H1 (cell line): ENCODE results near the gene CTNND2. TPM values are rescaled to one million over a fixed set of nuclear protein-coding genes. Genes with fewer than 3 reads are reported as not detected.

ENCODE experiments used
- CTCF ChIA-PET: fragments of 300-600 bp; sonication (Branson Sonifier 250); formaldehyde crosslinking; loops from one replicate; lab custom pipeline; 2021; ENCODE audit not compliant: partially characterized antibody; lab: Charles Lee
- POLR2A ChIA-PET: fragments of 300-600 bp; sonication (Branson Sonifier 250); formaldehyde crosslinking; loops from one replicate; lab custom pipeline; 2021; ENCODE audit warnings: inconsistent platforms; ENCODE audit not compliant: partially characterized antibody; lab: Charles Lee
- DNase-seq, 2 experiments: peaks; one replicate each; pipeline versions ENCODE4 v3.0.0 to v3.0.0-alpha.2; 2010 to 2022; ENCODE audit warnings: low spot score in 2 of 2, low read depth in 1 of 2, mixed read lengths in 1 of 2
- FAIRE-seq: peaks from 2 replicates; lab custom pipeline; 2011; peaks lifted over from hg19 to GRCh38; lab: Jason Lieb, UNC
- H2AFZ ChIP-seq: 2 replicates; pipeline ENCODE4 v1.8.1; 2012; ENCODE audit warnings: low read length, inconsistent platforms
- H2AK5ac ChIP-seq: 2 replicates; pipeline ENCODE4 v1.6.1; 2013; ENCODE audit warnings: low read depth, low read length
- H2BK120ac ChIP-seq: replicated peaks from 2 replicates; pipeline ENCODE3; 2013; ENCODE audit warnings: low read depth, low read length, inconsistent platforms
- H2BK12ac ChIP-seq: 2 replicates; pipeline ENCODE4 v1.6.1; 2013; ENCODE audit warnings: low read depth, low read length
- H2BK15ac ChIP-seq: 2 replicates; pipeline ENCODE4 v1.6.1; 2013; ENCODE audit warnings: low read length
- H2BK20ac ChIP-seq: 2 replicates; pipeline ENCODE4 v1.6.1; 2013; ENCODE audit warnings: low read length
- H2BK5ac ChIP-seq: 2 replicates; pipeline ENCODE4 v1.6.1; 2013; ENCODE audit warnings: low read depth, low read length
- H3K14ac ChIP-seq: 2 replicates; pipeline ENCODE4 v1.6.1; 2013; ENCODE audit warnings: inconsistent platforms; ENCODE audit not compliant: insufficient read length
- H3K18ac ChIP-seq: 2 replicates; pipeline ENCODE4 v1.6.1; 2013; ENCODE audit warnings: low read length; ENCODE audit errors: extremely low read depth
- H3K23ac ChIP-seq: 2 replicates; pipeline ENCODE4 v1.6.1; 2013; ENCODE audit warnings: inconsistent platforms; ENCODE audit not compliant: insufficient read length
- H3K23me2 ChIP-seq: 2 replicates; pipeline ENCODE4 v1.6.1; 2013; ENCODE audit warnings: low read depth, low read length
- H3K27ac ChIP-seq: 2 replicates; pipeline ENCODE4 v1.6.1; 2011; ENCODE audit warnings: low read depth, low read length, inconsistent platforms
- H3K27me3 ChIP-seq, 4 experiments: replicated peaks in 1 of 4; 1 replicate in 1 of 4; 2 replicates in 3 of 4; pipeline versions ENCODE4 v1.6.1 to v1.8.1; 2011 to 2013; ENCODE audit warnings: low read length in 3 of 4, mild to moderate bottlenecking in 3 of 4, inconsistent platforms in 2 of 4, mixed read lengths in 2 of 4, moderate library complexity in 1 of 4; ENCODE audit not compliant: control insufficient read depth in 3 of 4, insufficient read depth in 3 of 4; ENCODE audit errors: extremely low read depth in 1 of 4
- H3K36me3 ChIP-seq, 4 experiments: 2 replicates each; pipeline versions ENCODE4 v1.6.1 to v1.8.1; 2011 to 2013; ENCODE audit warnings: mild to moderate bottlenecking in 4 of 4, low read length in 3 of 4, moderate library complexity in 2 of 4, control low read depth in 1 of 4, inconsistent platforms in 1 of 4; ENCODE audit not compliant: insufficient read depth in 4 of 4, control insufficient read depth in 2 of 4
- H3K4ac ChIP-seq: replicated peaks from 2 replicates; pipeline ENCODE3; 2013; ENCODE audit warnings: low read length, low read depth, mixed read lengths, inconsistent platforms; ENCODE audit not compliant: insufficient read length
- H3K4me1 ChIP-seq, 4 experiments: replicated peaks in 1 of 4; 1 replicate in 1 of 4; 2 replicates in 3 of 4; pipeline versions ENCODE4 v1.6.1 to v1.8.1; 2011 to 2013; ENCODE audit warnings: low read length in 3 of 4, inconsistent platforms in 2 of 4, mixed read lengths in 1 of 4; ENCODE audit not compliant: insufficient read depth in 4 of 4, control insufficient read depth in 3 of 4
- H3K4me2 ChIP-seq, 2 experiments: 2 replicates each; pipeline versions ENCODE4 v1.6.1 to v1.8.1; 2011 to 2013; ENCODE audit warnings: low read depth in 2 of 2, low read length in 2 of 2, control low read depth in 1 of 2, inconsistent platforms in 1 of 2, mild to moderate bottlenecking in 1 of 2; ENCODE audit not compliant: insufficient read depth in 1 of 2
- H3K4me3 ChIP-seq, 4 experiments: fragments of 200-600, 300-600 bp in 1 of 4; sonication (generic), shearing (Covaris generic), sonication (Bioruptor Twin) in 1 of 4; 2 replicates each; pipeline versions ENCODE4 v1.5.1 to v1.8.1; 2011 to 2016; ENCODE audit warnings: low read length in 4 of 4, low read depth in 3 of 4, control low read depth in 2 of 4, inconsistent platforms in 2 of 4, mild to moderate bottlenecking in 2 of 4, mixed read lengths in 1 of 4, moderate library complexity in 1 of 4; ENCODE audit not compliant: insufficient read depth in 2 of 4; ENCODE audit errors: extremely low read depth in 1 of 4
- H3K56ac ChIP-seq: replicated peaks from 2 replicates; pipeline ENCODE3; 2013; ENCODE audit warnings: low read depth, mild to moderate bottlenecking, mixed read lengths, low read length, inconsistent platforms; ENCODE audit not compliant: insufficient read length
- H3K79me1 ChIP-seq: 2 replicates; pipeline ENCODE4 v1.6.1; 2013; ENCODE audit warnings: low read depth, low read length, control low read depth
- H3K79me2 ChIP-seq, 2 experiments: 2 replicates each; pipeline versions ENCODE4 v1.6.1 to v1.8.1; 2012 to 2013; ENCODE audit warnings: low read length in 2 of 2, mild to moderate bottlenecking in 2 of 2, inconsistent platforms in 1 of 2; ENCODE audit not compliant: insufficient read depth in 2 of 2, control insufficient read depth in 1 of 2
- H3K9ac ChIP-seq, 4 experiments: replicated peaks in 1 of 4; 1 replicate in 1 of 4; 2 replicates in 3 of 4; pipeline versions ENCODE4 v1.6.1 to v1.8.1; 2011 to 2013; ENCODE audit warnings: low read depth in 3 of 4, low read length in 3 of 4, control low read depth in 2 of 4, mild to moderate bottlenecking in 2 of 4, moderate library complexity in 2 of 4, inconsistent platforms in 1 of 4; ENCODE audit errors: extremely low read depth in 1 of 4
- H3K9me3 ChIP-seq, 2 experiments: 2 replicates each; pipeline versions ENCODE4 v1.6.1 to v1.8.1; 2012 to 2013; ENCODE audit warnings: mild to moderate bottlenecking in 2 of 2, moderate library complexity in 2 of 2, control low read depth in 1 of 2, inconsistent platforms in 1 of 2, low read depth in 1 of 2, low read length in 1 of 2, mixed read lengths in 1 of 2; ENCODE audit not compliant: insufficient read depth in 2 of 2
- H4K20me1 ChIP-seq, 2 experiments: replicated peaks in 1 of 2; 2 replicates each; pipeline versions ENCODE3 to v1.8.1; 2011 to 2013; ENCODE audit warnings: inconsistent platforms in 2 of 2, low read length in 2 of 2, mild to moderate bottlenecking in 1 of 2; ENCODE audit not compliant: insufficient read depth in 2 of 2, control insufficient read depth in 1 of 2
- H4K5ac ChIP-seq: 2 replicates; pipeline ENCODE4 v1.6.1; 2013; ENCODE audit warnings: low read length, low read depth, mixed read lengths, inconsistent platforms; ENCODE audit not compliant: insufficient read length
- H4K8ac ChIP-seq: 2 replicates; pipeline ENCODE4 v1.8.0; 2013; ENCODE audit warnings: mild to moderate bottlenecking, moderate library complexity, low read length, inconsistent platforms; ENCODE audit not compliant: insufficient read depth; ENCODE audit errors: extremely low read depth
- H4K91ac ChIP-seq: replicated peaks from 2 replicates; pipeline ENCODE3; 2013; ENCODE audit warnings: low read length, mixed read lengths, inconsistent platforms; ENCODE audit not compliant: insufficient read length
- BRCA1 ChIP-seq: IDR thresholded peaks from 2 replicates; pipeline ENCODE4 v1.6.1; 2012; ENCODE audit warnings: low read depth, low read length, improper control_type of control experiment
- CHD1 ChIP-seq: IDR thresholded peaks from 2 replicates; pipeline ENCODE4 v1.6.1; 2012; ENCODE audit warnings: low read depth, low read length, improper control_type of control experiment
- CHD2 ChIP-seq: IDR thresholded peaks from 2 replicates; pipeline ENCODE4 v1.6.1; 2012; ENCODE audit warnings: low read length, improper control_type of control experiment
- CREB1 ChIP-seq: IDR thresholded peaks from 2 replicates; pipeline ENCODE4 v1.6.1; 2012; ENCODE audit warnings: inconsistent platforms
- EP300 ChIP-seq, 2 experiments: IDR thresholded peaks; 1 replicate in 1 of 2; 2 replicates in 1 of 2; pipeline ENCODE4 v1.6.1; 2011 to 2012; ENCODE audit warnings: low read depth in 2 of 2, low read length in 2 of 2, mild to moderate bottlenecking in 2 of 2, borderline replicate concordance in 1 of 2, inconsistent platforms in 1 of 2, moderate library complexity in 1 of 2
- HDAC6 ChIP-seq: IDR thresholded peaks from one replicate; pipeline ENCODE4 v1.7.1; 2012; ENCODE audit warnings: low read depth, mild to moderate bottlenecking, inconsistent platforms, low read length, moderate library complexity
- JUN ChIP-seq: IDR thresholded peaks from 2 replicates; pipeline ENCODE4 v1.6.1; 2011; ENCODE audit warnings: low read depth, mild to moderate bottlenecking, improper control_type of control experiment, low read length
- JUND ChIP-seq: IDR thresholded peaks from 2 replicates; pipeline ENCODE4 v1.6.1; 2011; ENCODE audit warnings: mild to moderate bottlenecking, improper control_type of control experiment, low read length
- POLR2A ChIP-seq, 2 experiments: IDR thresholded peaks; 1 replicate in 1 of 2; 2 replicates in 1 of 2; pipeline ENCODE4 v1.6.1; 2011; ENCODE audit warnings: low read depth in 2 of 2, low read length in 2 of 2, mild to moderate bottlenecking in 2 of 2; ENCODE audit errors: control extremely low read depth in 1 of 2
- RBBP5 ChIP-seq: IDR thresholded peaks from 2 replicates; pipeline ENCODE4 v1.7.1; 2012; ENCODE audit warnings: low read depth, mild to moderate bottlenecking, inconsistent platforms, low read length, moderate library complexity, borderline replicate concordance
- WGBS, 2 experiments: shearing (Covaris generic) in 1 of 2; methylation state at CpG; one replicate each; pipeline versions ENCODE4 v1.1.6 to v1.1.7; 2013 to 2015; ENCODE audit warnings: low lambda C conversion rate in 2 of 2, mixed read lengths in 2 of 2, inconsistent platforms in 1 of 2, low coverage in 1 of 2, missing lambda C conversion rate in 1 of 2; ENCODE audit not compliant: insufficient replicate concordance in 2 of 2, insufficient coverage in 1 of 2, insufficient read length in 1 of 2; ENCODE audit errors: extremely low coverage in 1 of 2, missing lambda C conversion rate in 1 of 2; 5-methylcytosine and 5-hydroxymethylcytosine counted together
- polyA plus RNA-seq, 7 experiments: library from polyadenylated mRNA; depleted of rRNA in 3 of 7; stranded (reverse) in 5 of 7; unstranded in 2 of 7; fragments of >200 nt in 5 of 7; fragments of 200-250 nt in 2 of 7; gene quantifications; 1 replicate in 5 of 7; 2 replicates in 1 of 7; 4 replicates in 1 of 7; pipeline versions ENCODE4 v1.2.1 to v1.2.3, GENCODE V29; 2011 to 2013; ENCODE audit warnings: missing spikeins in 2 of 7, mixed read lengths in 2 of 7
- total RNA-seq: library from RNA; stranded (reverse); fragmentation: NEBNext Ultra II Directional; extraction: Animal tissue kit (Norgen Biotek cat#: 25700); gene quantifications from 2 replicates; pipeline ENCODE4 v1.2.1, GENCODE V29; 2021
- TF ChIP-seq, protein P1 (sequence below): IDR thresholded peaks from 2 replicates; pipeline ENCODE4 v1.6.1; 2012; ENCODE audit warnings: inconsistent platforms
- TF ChIP-seq, protein P2 (sequence below), 3 experiments: IDR thresholded peaks; 1 replicate in 2 of 3; 2 replicates in 1 of 3; pipeline versions ENCODE4 v1.5.1 to v1.6.1; 2011; ENCODE audit warnings: low read length in 3 of 3, mild to moderate bottlenecking in 3 of 3, inconsistent platforms in 2 of 3, low read depth in 1 of 3, moderate library complexity in 1 of 3; ENCODE audit not compliant: insufficient read depth in 1 of 3; ENCODE audit errors: control extremely low read depth in 1 of 3

The CTNND2 gene
- total and polyA plus RNA-seq, 2 of the 8 experiments (the other 6 are each of a cell fraction or from before 2014, with no cell fraction given) = 7.4 to 14.2 TPM

DNA sequence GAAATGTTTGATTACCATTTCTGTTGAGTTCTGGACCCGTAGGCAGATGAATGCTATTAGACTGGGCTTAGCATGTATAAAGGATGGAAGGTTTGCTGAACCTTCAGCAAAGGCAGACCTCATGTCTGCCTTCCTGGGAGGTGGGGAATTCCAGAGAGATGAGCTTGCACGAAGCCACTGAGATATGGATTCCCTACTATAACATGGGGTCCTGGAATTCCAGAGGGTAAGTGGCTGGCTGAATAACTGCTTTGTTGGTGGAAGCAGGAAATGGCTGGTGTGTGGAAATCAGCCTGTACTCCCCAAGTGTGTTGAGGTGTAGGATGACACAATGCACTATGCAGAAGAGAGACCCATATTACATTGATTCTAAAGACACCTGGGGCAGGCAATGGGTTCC lies 526.4 kb downstream of the CTNND2 start:
- Histone ChIP-seq H3K4me1 (peaks cover 0 to 4% (median under 1%) of the 10 kb centered on the region in 4 experiments; a peak in 2 of 7 replicates), H2BK20ac (no peak overlapping the region), H3K18ac (no peak overlapping the region), H3K79me2 (no peaks in the 10 kb centered on the region), H3K79me1 (no peaks in the 10 kb centered on the region), H2AFZ (no peak overlapping the region), H3K4me3 (no peak overlapping the region), H3K9ac (no peak overlapping the region), H3K36me3 (no peaks in the 10 kb centered on the region), H3K4me2 (no peak overlapping the region; a peak in 1 of 4 replicates), H2BK120ac (no peak overlapping the region), H2BK12ac (no peak overlapping the region), H3K9me3 (no peaks in the 10 kb centered on the region), H2AK5ac (no peak overlapping the region), H3K56ac (no peak overlapping the region), H4K8ac (no peak overlapping the region), H4K20me1 (no peaks in the 10 kb centered on the region), H3K4ac (no peak overlapping the region), H3K14ac (no peak overlapping the region), H3K23ac (no peak overlapping the region), H2BK5ac (no peak overlapping the region), H4K91ac (no peak overlapping the region), H4K5ac (no peak overlapping the region), H3K23me2 (no peaks in the 10 kb centered on the region), H2BK15ac (no peak overlapping the region), H3K27ac (no peak overlapping the region), H3K27me3 (peaks cover 2 to 6% (median 4%) of the 10 kb centered on the region in 4 experiments; a peak in 4 of 7 replicates)
- FAIRE-seq = no peak
- no peak for DNase-seq
- WGBS, 2 experiments = 94% methylated on average over 2 of the region's 2 CpGs; no CpG with 5 or more reads in 1 of the 2 experiments
- ChIA-PET POLR2A (no interaction called here), CTCF (interaction anchor here (0.6 to 1.4 kb wide), 4 partner anchors 8 to 302 kb away, joined by 3 to 4 read pairs (median 3); no protein-coding TSS in a partner anchor)
- TF ChIP-seq JUN (no peak), EP300 (IDR thresholded peaks at IDR 0.05; ENCODE audit: borderline replicate concordance in 1 of 2, low read depth in 2 of 2, low read length in 2 of 2) (no peak), CREB1 (no peak), HDAC6 (no peak), CHD2 (no peak), BRCA1 (no peak), RBBP5 (no peak), JUND (no peak), CHD1 (no peak), POLR2A (IDR thresholded peaks at IDR 0.05; ENCODE audit: control extremely low read depth in 1 of 2, low read depth in 2 of 2, low read length in 2 of 2) (no peak)
- TF ChIP-seq, protein P1, sequence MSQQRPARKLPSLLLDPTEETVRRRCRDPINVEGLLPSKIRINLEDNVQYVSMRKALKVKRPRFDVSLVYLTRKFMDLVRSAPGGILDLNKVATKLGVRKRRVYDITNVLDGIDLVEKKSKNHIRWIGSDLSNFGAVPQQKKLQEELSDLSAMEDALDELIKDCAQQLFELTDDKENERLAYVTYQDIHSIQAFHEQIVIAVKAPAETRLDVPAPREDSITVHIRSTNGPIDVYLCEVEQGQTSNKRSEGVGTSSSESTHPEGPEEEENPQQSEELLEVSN = no peak
- TF ChIP-seq, protein P2, sequence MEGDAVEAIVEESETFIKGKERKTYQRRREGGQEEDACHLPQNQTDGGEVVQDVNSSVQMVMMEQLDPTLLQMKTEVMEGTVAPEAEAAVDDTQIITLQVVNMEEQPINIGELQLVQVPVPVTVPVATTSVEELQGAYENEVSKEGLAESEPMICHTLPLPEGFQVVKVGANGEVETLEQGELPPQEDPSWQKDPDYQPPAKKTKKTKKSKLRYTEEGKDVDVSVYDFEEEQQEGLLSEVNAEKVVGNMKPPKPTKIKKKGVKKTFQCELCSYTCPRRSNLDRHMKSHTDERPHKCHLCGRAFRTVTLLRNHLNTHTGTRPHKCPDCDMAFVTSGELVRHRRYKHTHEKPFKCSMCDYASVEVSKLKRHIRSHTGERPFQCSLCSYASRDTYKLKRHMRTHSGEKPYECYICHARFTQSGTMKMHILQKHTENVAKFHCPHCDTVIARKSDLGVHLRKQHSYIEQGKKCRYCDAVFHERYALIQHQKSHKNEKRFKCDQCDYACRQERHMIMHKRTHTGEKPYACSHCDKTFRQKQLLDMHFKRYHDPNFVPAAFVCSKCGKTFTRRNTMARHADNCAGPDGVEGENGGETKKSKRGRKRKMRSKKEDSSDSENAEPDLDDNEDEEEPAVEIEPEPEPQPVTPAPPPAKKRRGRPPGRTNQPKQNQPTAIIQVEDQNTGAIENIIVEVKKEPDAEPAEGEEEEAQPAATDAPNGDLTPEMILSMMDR (IDR thresholded peaks at IDR 0.05; ENCODE audit: control extremely low read depth in 1 of 3, insufficient read depth in 1 of 3, low read depth in 1 of 3, low read length in 3 of 3) = no peak
